MM.1S (cell line): ENCODE results near the gene ZFP69B.

ENCODE experiments used
- EZH2 ChIP-seq: fragments of 300-600 bp; sonication (generic); optimal IDR thresholded peaks from 2 replicates; pipeline ENCODE3; 2017; ENCODE audit warnings: low read depth, mild to moderate bottlenecking, antibody characterized with exemption, low read length, mixed read lengths
- EZH2phosphoT487 ChIP-seq: fragments of 300-600 bp; sonication (generic); IDR thresholded peaks from 2 replicates; pipeline ENCODE4 v1.6.1; 2018; ENCODE audit warnings: antibody characterized with exemption, low read length
- TF ChIP-seq, protein P1 (sequence below): fragments of 300-600 bp; sonication (generic); IDR thresholded peaks from 2 replicates; pipeline ENCODE4 v1.5.1; 2016; ENCODE audit warnings: antibody characterized with exemption, low read length, mixed read lengths

DNA sequence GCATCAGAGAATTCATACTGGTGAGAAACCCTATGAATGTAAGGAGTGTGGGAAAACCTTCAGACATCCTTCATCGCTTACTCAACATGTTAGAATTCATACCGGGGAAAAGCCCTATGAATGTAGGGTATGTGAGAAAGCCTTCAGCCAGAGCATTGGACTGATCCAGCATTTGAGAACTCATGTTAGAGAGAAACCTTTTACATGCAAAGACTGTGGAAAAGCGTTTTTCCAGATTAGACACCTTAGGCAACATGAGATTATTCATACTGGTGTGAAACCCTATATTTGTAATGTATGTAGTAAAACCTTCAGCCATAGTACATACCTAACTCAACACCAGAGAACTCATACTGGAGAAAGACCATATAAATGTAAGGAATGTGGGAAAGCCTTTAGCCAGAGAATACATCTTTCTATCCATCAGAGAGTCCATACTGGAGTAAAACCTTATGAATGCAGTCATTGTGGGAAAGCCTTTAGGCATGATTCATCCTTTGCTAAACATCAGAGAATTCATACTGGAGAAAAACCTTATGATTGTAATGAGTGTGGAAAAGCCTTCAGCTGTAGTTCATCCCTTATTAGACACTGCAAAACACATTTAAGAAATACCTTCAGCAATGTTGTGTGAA is 12.8 kb downstream of the ZFP69B start:
- TF ChIP-seq, protein P1, sequence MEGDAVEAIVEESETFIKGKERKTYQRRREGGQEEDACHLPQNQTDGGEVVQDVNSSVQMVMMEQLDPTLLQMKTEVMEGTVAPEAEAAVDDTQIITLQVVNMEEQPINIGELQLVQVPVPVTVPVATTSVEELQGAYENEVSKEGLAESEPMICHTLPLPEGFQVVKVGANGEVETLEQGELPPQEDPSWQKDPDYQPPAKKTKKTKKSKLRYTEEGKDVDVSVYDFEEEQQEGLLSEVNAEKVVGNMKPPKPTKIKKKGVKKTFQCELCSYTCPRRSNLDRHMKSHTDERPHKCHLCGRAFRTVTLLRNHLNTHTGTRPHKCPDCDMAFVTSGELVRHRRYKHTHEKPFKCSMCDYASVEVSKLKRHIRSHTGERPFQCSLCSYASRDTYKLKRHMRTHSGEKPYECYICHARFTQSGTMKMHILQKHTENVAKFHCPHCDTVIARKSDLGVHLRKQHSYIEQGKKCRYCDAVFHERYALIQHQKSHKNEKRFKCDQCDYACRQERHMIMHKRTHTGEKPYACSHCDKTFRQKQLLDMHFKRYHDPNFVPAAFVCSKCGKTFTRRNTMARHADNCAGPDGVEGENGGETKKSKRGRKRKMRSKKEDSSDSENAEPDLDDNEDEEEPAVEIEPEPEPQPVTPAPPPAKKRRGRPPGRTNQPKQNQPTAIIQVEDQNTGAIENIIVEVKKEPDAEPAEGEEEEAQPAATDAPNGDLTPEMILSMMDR = no peak
- TF ChIP-seq EZH2 = no peak
- no peak for TF ChIP-seq EZH2phosphoT487
